ENCODE measurements around the gene GALNT10. TPM values are rescaled to one million over a fixed set of nuclear protein-coding genes. Genes with fewer than 3 reads are reported as not detected.
A peak's percentile ranks its signal among the peaks of the same experiment; 100 is the strongest.

The GALNT10 gene
- total RNA-seq, 4 donors from 2014 or later, result 21.4 to 49.8 (median 44.7) TPM

GRCh38 chr5:154373729-154374179, 183.2 kb downstream of the GALNT10 start:
- DNase-seq (ENCODE audit: extremely low spot score), result no peak
- peaks cover 22 to 41% (median 37%) of the 10 kb centered on the region in 4 donors for H3K4me1 ChIP-seq
- 85% methylated on average over 8 of the region's 8 CpGs for WGBS
- intact Hi-C loops (cut with DNase I), result no loop called here
- TF ChIP-seq POLR2A (IDR thresholded peaks at IDR 0.05; ENCODE audit: low read depth) (no peak), EP300 (IDR thresholded peaks at IDR 0.05) (no peak)
- peak overlapping the region in 2 of 4 donors; percentile 13 to 31 for H3K27ac ChIP-seq (replicated peaks in 1 of 4)
- no peaks in the 10 kb centered on the region for H3K27me3 ChIP-seq
- peaks cover 0 to 34% (median 24%) of the 10 kb centered on the region in 4 donors for H3K36me3 ChIP-seq
- H3K9me3 ChIP-seq, result no peaks in the 10 kb centered on the region
- no peak overlapping the region for H3K4me3 ChIP-seq

DNA sequence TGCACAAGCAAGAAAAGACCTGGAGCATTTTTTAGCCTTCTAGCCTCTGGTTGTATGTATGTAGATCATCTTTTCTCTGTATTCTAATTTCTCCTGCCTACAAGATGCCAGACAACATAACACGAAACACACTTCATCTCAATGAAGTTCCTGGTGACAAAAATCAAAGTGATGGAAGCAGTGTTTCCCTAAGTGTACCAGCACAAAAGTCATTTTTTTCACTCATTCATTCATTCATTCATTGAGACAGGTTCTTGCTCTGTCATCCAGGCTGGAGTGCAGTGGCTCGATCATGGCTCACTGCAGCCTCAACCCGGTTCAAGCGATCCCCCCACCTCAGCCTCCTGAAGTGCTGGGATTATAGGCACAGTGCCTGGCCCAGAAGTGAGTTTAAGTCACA, 183.7 kb downstream of the GALNT10 start:
- no peak overlapping the region for H3K4me3 ChIP-seq
- intact Hi-C loops (cut with DNase I), result no loop called here
- WGBS, result 96% methylated on average over 4 of the region's 4 CpGs
- H3K36me3 ChIP-seq, result peaks cover 0 to 40% (median 24%) of the 10 kb centered on the region in 4 donors
- H3K9me3 ChIP-seq, result no peaks in the 10 kb centered on the region
- H3K4me1 ChIP-seq, result peaks cover 19 to 36% (median 33%) of the 10 kb centered on the region in 4 donors
- H3K27me3 ChIP-seq, result no peaks in the 10 kb centered on the region
- H3K27ac ChIP-seq (replicated peaks in 1 of 4), result peak overlapping the region in 1 of 4 donors; percentile 16
- TF ChIP-seq, protein P1, sequence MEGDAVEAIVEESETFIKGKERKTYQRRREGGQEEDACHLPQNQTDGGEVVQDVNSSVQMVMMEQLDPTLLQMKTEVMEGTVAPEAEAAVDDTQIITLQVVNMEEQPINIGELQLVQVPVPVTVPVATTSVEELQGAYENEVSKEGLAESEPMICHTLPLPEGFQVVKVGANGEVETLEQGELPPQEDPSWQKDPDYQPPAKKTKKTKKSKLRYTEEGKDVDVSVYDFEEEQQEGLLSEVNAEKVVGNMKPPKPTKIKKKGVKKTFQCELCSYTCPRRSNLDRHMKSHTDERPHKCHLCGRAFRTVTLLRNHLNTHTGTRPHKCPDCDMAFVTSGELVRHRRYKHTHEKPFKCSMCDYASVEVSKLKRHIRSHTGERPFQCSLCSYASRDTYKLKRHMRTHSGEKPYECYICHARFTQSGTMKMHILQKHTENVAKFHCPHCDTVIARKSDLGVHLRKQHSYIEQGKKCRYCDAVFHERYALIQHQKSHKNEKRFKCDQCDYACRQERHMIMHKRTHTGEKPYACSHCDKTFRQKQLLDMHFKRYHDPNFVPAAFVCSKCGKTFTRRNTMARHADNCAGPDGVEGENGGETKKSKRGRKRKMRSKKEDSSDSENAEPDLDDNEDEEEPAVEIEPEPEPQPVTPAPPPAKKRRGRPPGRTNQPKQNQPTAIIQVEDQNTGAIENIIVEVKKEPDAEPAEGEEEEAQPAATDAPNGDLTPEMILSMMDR (IDR thresholded peaks at IDR 0.05), result no peak
- TF ChIP-seq POLR2AphosphoS5 (IDR thresholded peaks at IDR 0.05) (no peak), POLR2A (IDR thresholded peaks at IDR 0.05; ENCODE audit: low read depth) (no peak), EP300 (IDR thresholded peaks at IDR 0.05) (no peak)
- no peak for DNase-seq (ENCODE audit: extremely low spot score)

DNA sequence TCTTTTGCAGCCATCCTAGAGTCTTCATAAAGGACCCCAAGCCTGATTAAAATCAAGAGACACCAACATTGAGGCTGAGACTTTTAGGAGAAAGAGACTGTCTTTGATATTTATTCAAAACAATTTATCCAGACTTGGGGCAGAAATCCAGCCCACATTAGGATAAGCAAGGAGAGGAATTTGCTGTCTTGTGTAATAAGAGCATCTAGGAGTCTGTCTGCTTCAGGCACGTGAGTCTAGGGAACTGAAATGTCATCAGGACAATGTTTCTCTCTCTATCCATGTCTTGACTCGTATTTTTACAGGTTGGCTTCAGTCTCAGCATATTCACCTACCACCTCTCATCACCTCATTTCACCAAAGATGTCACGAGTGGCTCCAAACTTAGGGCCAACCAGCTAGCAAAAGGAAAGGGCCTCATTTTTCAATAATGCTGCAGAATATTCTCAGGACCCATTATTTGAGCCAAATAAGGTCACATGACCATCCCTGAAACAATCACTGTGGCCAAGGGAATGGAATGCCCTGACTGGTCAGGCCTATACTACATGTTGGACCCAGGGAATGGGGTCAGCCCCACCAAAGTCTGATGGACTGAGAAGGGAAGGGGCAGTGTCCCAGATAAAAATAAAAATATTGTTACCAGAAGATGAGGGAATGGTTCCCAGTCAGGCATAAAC, 184.9 kb downstream of the GALNT10 start:
- Histone ChIP-seq H3K36me3 (peaks cover 0 to 49% (median 30%) of the 10 kb centered on the region in 4 donors), H3K4me1 (peaks cover 17 to 29% (median 23%) of the 10 kb centered on the region in 4 donors), H3K4me3 (no peak overlapping the region), H3K27ac (replicated peaks in 1 of 4) (no peak overlapping the region), H3K9me3 (no peaks in the 10 kb centered on the region), H3K27me3 (no peaks in the 10 kb centered on the region)
- 93% methylated on average over 3 of the region's 3 CpGs for WGBS
- no peak for DNase-seq (ENCODE audit: extremely low spot score)
- no peak for TF ChIP-seq POLR2AphosphoS5 (IDR thresholded peaks at IDR 0.05)
- TF ChIP-seq, protein P1 (IDR thresholded peaks at IDR 0.05), result no peak
- no peak for TF ChIP-seq EP300 (IDR thresholded peaks at IDR 0.05)
- TF ChIP-seq POLR2A (IDR thresholded peaks at IDR 0.05; ENCODE audit: low read depth), result no peak
- intact Hi-C loops (cut with DNase I), result no loop called here

DNA sequence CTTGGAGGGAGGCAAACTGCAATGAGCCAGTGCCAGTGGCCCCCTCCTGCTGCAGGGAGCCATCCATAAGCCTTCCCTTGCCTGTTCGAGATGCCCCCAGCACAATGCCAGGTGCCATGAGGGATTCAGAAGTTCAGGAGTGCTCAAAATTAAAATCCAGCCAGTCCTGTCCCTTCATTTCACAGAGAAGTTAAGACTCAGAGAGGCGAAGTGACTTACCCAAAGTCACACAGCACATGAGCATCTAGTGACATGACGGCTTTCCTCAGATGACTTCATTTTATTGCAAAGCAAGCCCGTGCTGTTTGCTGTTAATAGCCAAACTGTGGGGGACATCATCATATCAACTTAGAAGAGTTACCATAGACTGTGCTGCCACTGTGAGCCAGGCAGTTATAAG, 185.9 kb downstream of the GALNT10 start:
- no peaks in the 10 kb centered on the region for H3K9me3 ChIP-seq
- TF ChIP-seq POLR2A (IDR thresholded peaks at IDR 0.05; ENCODE audit: low read depth) (no peak), POLR2AphosphoS5 (IDR thresholded peaks at IDR 0.05) (no peak), EP300 (IDR thresholded peaks at IDR 0.05) (no peak)
- TF ChIP-seq, protein P1 (IDR thresholded peaks at IDR 0.05), result no peak
- H3K27ac ChIP-seq (replicated peaks in 1 of 4), result no peak overlapping the region
- H3K36me3 ChIP-seq, result peaks cover 0 to 59% (median 39%) of the 10 kb centered on the region in 4 donors
- peaks cover 7 to 21% (median 13%) of the 10 kb centered on the region in 4 donors for H3K4me1 ChIP-seq
- 67% methylated on average over 3 of the region's 4 CpGs for WGBS
- DNase-seq (ENCODE audit: extremely low spot score), result no peak
- intact Hi-C loops (cut with DNase I), result no loop called here
- H3K27me3 ChIP-seq, result no peaks in the 10 kb centered on the region
- no peak overlapping the region for H3K4me3 ChIP-seq

DNA sequence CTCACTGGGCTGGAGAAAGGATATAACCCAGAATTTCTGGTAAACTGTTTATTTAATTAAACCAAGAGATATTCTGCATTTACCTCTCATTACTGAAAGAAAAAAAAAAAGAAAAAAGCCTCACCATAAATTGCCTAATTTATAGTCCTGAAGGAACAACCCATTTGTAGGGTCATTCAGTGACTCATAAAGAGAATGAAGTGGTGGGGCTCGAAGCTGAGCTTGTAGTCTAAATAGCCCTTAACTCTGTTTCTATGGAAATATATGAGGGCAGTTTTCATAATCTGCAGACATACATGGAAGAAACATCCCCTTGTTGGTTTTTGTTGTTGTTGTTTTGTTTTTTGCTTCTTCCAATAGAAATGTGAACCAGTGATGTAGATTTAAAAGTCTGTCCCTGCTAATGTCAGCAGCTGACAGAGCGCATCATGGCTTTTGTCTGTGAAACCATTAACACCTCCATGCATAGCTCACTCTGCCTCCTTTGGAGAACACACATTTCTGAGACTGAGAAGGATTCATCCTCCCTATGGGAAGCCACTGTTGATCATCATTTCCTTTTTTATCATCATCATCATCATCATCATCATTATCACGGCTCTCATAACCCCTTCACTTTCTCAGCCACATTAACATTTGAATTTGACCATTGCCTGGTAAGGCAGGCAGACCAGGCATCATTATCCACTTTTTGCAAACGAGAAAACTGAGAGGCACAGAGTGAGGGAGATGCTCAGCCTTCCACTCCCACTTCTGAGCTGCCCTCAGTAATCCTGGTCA, 187.4 kb downstream of the GALNT10 start:
- WGBS, result 97% methylated on average over 4 of the region's 4 CpGs
- TF ChIP-seq POLR2AphosphoS5 (IDR thresholded peaks at IDR 0.05) (no peak), EP300 (IDR thresholded peaks at IDR 0.05) (no peak), POLR2A (IDR thresholded peaks at IDR 0.05; ENCODE audit: low read depth) (no peak)
- TF ChIP-seq, protein P1 (IDR thresholded peaks at IDR 0.05), result no peak
- peaks cover 0 to 8% (median 4%) of the 10 kb centered on the region in 4 donors for H3K4me1 ChIP-seq
- H3K36me3 ChIP-seq, result peaks cover 0 to 74% (median 43%) of the 10 kb centered on the region in 4 donors
- DNase-seq (ENCODE audit: extremely low spot score), result no peak
- no peaks in the 10 kb centered on the region for H3K27me3 ChIP-seq
- H3K9me3 ChIP-seq, result no peaks in the 10 kb centered on the region
- intact Hi-C loops (cut with DNase I), result no loop called here
- H3K27ac ChIP-seq (replicated peaks in 1 of 4), result no peak overlapping the region
- no peak overlapping the region for H3K4me3 ChIP-seq

All from esophagus muscularis mucosa (tissue), 4 donors.